HG02852 (cell line): ENCODE data around the gene PTPRG.

Source experiments
- ATAC-seq: cut with Tn5 transposase; IDR thresholded peaks from one replicate; pipeline ENCODE4 v1.9.1; 2021; ENCODE audit warnings: mild to moderate bottlenecking, moderate library complexity; ENCODE audit not compliant: unreplicated experiment

The PTPRG gene

DNA sequence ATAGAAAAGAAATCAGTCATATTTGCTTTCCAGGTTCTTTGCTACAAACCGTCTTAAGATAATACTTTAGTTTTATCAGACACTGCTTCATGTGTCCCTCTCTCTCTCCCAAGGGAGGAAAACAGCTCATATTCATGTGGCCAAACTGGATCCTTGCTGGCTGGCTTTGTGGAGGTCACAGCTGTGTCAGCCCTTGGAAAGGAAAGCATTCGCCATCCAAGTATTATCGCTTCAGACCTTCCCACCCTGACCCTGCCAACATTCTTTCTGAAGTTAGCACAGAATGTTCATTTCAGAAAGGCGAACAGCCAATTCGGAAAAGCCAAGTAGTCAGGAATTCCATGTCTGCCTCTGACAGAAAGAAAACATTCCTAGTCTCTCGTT lies 598.3 kb downstream of the PTPRG start:
- no peak for ATAC-seq

- no peak for ATAC-seq
These were observed 600.0 kb downstream of the PTPRG start for GRCh38 chr3:62161371-62161770.

- no peak for ATAC-seq
These were observed 602.8 kb downstream of the PTPRG start for GRCh38 chr3:62164196-62164595.

DNA sequence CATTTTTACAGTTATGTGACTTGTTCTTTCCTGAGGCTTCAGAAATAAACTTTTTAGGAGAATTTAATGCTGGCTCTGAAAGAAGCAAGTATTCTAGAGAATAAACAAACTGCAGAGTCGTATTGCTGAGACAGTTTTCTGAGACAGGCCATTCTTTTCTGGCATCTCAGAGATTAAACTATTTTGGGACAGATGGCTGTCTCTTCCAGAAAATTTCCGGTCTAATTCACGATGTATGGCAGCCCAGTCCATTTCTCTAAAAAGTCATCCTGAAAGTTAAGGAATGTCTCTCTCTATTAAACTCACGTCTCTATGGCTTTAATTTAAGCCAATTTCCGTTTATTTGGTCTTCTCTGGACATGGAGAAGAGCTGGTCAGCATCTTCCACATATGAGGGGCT lies 603.4 kb downstream of the PTPRG start:
- no peak for ATAC-seq

DNA sequence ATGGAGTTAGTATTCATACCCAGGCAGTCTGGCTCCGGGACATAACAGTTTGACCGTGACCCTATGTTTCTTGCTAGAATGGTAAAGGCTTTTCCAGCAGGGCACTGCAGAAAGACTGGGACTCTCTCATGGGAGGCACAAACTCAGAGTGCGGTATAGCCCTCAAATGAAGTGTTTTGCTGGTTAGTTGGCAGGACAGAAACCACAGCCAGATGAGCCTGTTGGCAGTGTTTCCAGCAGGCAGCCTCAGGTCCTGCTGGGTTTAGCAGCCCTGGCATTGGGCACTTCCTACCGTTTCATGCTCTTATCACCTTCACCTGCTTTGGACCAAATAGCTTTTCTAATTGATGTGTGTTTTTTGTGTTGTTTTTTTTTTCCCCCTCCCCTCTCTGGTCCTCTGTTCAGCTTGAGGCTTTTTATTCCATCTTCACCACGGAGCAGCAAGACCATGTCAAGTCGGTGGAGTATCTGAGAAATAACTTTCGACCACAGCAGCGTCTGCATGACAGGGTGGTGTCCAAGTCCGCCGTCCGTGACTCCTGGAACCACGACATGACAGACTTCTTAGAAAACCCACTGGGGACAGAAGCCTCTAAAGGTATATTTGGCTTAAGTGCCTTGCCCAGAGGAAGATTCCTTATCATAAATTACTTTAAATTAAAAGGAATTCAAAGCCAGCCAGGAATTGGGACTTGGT lies 606.3 kb downstream of the PTPRG start:
- no peak for ATAC-seq

DNA sequence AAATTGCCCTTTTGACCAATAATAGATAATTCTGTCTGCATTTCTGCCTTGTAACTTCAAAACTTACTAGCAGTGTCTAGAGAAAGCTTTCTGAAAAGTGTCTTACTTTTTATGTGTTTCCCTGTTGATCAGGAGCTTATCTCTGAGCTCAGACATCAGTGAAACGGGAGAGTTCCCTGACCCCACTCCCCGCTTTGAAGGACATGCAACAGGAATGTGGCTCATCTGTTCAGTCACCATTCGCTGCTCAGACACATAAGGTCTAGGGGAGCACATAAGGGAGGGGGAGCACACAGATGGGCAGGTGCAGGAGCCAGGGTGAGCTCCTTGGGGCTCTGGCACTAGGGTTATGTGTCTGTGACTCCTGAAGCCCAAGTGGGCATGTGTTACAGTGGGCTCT lies 607.0 kb downstream of the PTPRG start:
- no peak for ATAC-seq

DNA sequence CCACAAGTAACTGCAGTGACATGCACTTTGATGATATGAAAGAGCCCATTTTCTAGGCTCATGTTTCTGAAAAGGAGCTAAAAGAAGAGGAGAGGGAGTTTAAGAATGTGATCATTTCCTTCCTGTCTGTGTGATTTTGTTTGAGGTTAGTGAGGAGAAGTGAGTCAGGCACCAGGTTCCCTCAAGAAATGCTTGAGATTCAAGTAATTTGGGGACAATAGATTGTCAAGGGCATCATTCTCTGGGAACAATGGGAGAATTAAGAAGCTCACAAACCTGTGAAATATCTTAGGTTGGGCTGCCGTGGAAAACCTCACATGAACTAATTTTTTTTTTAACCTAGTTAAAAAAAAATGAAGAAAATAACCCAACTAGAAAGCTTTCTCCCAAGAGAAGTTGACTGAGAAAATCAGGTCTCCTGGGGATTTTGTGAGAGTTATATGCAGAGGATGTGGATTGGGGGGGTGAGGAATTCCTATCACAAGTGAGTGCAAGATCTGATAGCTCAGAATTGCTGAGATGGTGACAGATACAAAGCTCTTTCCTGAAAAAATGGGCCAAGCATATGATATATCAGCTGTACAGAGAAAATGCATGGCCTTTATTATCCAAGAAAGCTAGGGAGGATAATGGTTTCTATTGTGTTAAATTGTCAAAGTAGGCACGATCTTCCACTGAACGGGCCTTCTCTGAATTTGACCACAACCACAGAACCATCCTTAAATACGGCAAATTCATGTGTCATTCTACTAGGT lies 608.7 kb downstream of the PTPRG start:
- no peak for ATAC-seq

DNA sequence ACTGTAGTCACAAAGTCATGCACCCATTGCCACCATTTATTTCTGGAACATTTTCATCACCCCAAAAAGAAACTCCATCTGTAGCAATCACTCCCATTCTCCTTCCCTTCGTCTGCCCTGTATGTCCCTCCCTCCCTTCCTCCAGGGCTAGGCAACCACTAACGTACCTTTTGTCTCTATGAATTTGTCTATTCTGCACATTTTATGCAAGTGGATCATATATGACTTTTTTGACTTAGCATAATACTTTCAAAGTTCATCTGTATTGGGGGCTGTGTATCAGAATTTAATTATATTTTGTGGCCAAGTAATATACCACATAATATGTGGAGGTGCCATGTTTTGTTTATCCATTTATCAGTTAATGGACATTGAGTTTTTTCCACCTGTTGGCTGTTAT lies 610.4 kb downstream of the PTPRG start:
- no peak for ATAC-seq

- no peak for ATAC-seq
These were observed 610.8 kb downstream of the PTPRG start for GRCh38 chr3:62172199-62172598.

DNA sequence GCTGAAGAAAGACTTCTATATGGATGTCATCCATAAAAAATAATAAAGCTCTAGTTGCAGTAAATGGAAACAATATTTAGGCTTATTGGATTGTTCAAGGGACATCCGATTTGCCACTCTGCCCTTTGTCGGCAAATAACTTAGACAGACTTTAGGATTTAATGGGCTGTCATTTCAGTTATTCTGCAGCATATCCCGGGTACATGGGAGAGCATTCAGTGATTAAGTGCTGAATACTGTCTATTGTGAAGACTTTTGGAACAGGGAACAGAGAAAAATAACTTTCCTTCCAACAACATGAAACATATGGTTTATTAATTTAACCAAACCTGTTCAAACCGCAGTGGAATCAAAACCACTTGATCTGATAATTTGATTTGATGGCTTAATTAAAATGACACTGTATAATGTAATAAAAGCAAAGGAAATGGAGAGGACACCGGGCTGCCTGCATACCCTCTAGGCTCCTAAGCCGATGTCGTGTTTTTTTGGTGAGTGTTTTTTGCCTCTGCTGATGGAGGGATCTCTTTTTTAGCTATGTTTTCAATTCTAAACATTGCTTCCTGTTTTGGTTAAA lies 612.7 kb downstream of the PTPRG start:
- no peak for ATAC-seq

GRCh38 chr3:62175161-62175560 lies 613.8 kb downstream of the PTPRG start:
- no peak for ATAC-seq

- ATAC-seq: no peak
These were observed 616.7 kb downstream of the PTPRG start for GRCh38 chr3:62178032-62178431.

DNA sequence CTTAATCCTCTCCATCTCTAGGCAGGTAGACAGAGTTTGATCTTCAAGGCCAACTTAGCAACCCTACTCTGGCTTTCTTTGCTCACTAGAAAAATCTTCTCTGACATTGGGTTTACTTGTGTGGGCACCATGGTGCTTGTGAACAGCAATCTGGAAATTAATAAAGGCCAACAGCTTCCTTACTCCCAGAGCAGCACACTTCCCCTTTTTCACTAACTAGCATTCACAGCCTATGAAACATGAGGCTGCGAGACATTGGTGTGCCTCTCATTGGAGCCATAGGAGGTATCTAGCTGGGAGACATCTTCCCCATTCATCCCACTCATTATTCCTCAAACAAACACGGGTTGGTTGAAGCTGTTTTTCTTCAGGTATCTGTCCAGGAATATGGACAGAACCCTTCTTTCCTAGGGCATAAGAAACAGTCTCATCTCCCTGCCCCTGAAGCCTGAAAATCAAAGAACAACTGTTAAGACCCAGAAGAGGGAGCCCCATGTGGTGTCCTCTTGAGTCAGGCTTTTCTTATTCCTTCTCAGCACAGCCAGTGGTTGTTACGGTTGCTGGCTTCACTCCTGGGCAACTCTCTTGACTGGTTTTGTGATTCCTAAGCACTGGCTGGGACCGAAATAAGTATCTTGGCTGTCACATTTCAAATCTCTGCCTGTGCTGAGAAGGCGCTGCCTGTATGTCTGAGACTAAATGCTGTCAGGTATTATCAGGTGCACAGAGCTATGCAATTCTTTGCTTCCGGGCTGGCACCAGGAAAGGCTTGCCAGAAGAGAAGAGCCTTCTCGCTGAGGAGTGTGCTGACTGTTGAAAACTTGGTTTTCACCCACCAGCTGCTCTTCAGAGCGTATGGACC lies 617.6 kb downstream of the PTPRG start:
- no peak for ATAC-seq

DNA sequence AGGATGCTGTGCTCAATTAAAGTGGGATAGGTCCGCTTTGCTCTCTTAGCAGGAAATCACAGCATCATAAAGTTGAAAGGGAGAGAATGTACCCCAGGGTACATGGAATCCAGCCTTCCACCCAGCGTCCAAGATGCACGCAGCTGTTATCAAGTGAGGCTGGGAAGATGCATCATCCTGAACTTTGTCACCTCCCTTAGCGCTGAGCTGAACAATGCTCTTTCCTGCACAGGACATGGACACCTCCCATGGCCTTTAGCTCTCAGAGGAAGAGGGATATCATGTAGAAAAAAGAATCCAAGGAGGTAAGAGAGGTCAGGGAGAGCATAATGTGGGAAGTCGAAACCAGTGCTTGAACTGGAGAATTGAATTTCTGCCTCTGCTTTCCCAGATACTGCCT lies 619.1 kb downstream of the PTPRG start:
- no peak for ATAC-seq

DNA sequence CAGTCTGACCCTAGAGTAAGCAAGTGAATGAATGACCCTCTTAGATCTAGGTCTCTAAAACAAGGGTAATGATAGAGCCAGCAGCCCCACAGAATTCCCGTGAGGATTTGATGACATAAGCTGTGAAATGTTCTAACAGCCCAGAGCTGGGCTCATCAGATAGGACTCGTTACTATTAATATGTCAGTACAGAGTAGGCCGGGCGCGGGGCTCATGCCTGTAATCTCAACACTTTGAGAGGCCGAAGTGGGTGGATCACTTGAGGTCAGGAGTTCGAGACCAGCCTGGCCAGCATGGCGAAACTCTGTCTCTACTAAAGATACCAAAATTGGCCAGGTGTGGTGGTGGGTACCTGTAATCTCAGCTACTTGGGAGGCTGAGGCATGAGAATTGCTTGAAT lies 621.7 kb downstream of the PTPRG start:
- no peak for ATAC-seq

DNA sequence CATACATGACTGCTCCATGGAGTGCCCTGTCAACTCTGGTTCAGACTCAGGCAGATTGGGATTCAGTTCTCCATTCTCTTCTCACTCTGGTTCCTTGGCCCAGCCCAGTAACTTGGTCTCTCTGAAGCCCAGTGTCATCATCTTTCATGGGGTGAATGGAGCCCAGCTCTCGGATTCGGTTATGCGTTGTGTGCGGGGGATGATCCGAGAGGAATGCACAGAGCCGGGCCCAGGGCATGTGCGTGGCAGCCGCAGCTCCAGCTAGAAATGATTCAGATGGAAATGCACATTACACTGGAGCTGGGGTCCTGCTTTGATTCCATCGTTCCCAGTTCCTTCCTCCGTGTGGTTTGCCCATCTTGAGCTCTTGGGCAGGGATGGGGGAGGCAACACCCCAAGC lies 622.6 kb downstream of the PTPRG start:
- ATAC-seq: no peak

DNA sequence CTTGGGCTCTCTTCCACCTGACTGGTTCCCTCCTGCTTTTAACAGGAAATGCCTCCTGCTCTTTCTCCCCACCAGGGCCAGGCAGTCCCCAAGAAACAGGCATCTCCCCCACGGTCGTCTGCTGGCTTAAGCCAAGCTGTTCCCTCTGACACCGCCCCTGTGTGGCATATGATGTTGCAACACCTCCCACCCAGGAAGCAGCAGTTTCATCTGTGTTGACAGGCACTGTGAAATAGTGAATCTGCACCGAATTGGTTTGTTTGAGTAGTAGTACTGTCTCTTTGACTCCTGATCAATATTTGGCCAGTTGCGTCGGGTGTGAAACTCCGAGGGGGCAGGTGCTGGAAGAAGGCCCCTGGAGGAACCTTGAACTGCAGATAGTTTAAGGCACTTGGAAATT lies 623.2 kb downstream of the PTPRG start:
- ATAC-seq: no peak

- no peak for ATAC-seq
These were observed 625.7 kb downstream of the PTPRG start for GRCh38 chr3:62187022-62187431.

GRCh38 chr3:62188681-62189375 lies 627.5 kb downstream of the PTPRG start:
- peak; percentile 75 for ATAC-seq

DNA sequence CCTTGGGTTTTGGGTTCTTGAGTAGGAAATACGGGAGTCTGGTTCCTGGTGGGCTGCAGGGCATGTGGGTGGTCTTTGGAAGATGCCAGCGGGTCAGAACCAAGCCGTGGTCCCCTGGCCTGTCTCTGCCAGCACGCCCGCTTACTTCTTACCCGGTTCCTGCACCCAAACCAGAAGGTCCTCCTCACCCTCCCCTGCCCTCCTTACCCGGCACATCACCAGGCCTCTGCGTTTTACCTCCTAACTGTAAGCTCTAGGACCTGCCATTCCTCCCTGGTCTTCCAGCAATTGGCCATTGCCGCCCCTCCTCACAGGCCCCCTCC lies 628.0 kb downstream of the PTPRG start:
- no peak for ATAC-seq

DNA sequence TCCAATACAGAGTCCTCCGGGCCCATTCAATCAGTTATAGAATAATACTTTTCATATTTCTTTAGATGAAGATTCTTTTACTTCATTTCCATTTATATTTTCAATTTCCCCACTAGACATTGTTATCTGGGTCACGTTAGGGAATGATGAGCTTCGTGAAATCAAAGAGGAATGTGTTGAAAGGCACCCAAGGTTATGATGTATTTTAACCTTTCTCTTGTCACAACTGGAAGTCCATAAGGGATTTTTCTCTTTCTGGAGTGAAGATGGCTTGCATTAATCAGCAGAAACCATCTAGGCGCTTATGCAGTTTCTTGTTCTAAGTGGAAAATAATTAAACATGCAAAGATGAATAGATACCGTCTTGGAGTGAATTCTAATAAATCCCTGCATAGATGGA lies 631.5 kb downstream of the PTPRG start:
- no peak for ATAC-seq
